Measurements from ENCODE around the gene SUGP1. TPM values are rescaled to one million over a fixed set of nuclear protein-coding genes. Genes with fewer than 3 reads are reported as not detected.

Gene SUGP1
- polyA plus RNA-seq, 4 donors: 32.9 to 66.4 (median 43.0) TPM

- 90 to 93% (median 91%) methylated on average over 14 of the region's 14 CpGs for WGBS, 3 donors
- FAIRE-seq (no peak), DNase-seq (no peak)
- no peaks in the 10 kb centered on the region for H3K4me1 ChIP-seq (ENCODE audit: control insufficient read depth in 3 of 3, insufficient read depth in 2 of 3, low read depth in 1 of 3, low read length in 2 of 3)
- no peak overlapping the region for H3K27ac ChIP-seq (ENCODE audit: low read depth in 1 of 3, low read length in 2 of 3)
- H3K36me3 ChIP-seq (ENCODE audit: control insufficient read depth in 3 of 3, insufficient read depth in 2 of 3, low read depth in 1 of 3, low read length in 3 of 3): peaks cover 10 to 90% (median 36%) of the 10 kb centered on the region in 3 donors
- no peaks in the 10 kb centered on the region for H3K27me3 ChIP-seq (ENCODE audit: control insufficient read depth in 3 of 3, insufficient read depth in 3 of 3, low read length in 3 of 3)
- H3K4me3 ChIP-seq (ENCODE audit: low read depth in 1 of 3, low read length in 3 of 3): no peak overlapping the region
- no peaks in the 10 kb centered on the region for H3K9me3 ChIP-seq (ENCODE audit: control insufficient read depth in 2 of 2, insufficient read depth in 1 of 2, low read depth in 1 of 2, low read length in 1 of 2)
Observed at GRCh38 chr19:19304186-19304965, 15.9 kb downstream of the SUGP1 start.

GRCh38 chr19:19303411-19303810 is 16.9 kb downstream of the SUGP1 start:
- Histone ChIP-seq H3K27ac (ENCODE audit: low read depth in 1 of 3, low read length in 2 of 3) (no peak overlapping the region), H3K9me3 (ENCODE audit: control insufficient read depth in 2 of 2, insufficient read depth in 1 of 2, low read depth in 1 of 2, low read length in 1 of 2) (no peaks in the 10 kb centered on the region), H3K27me3 (ENCODE audit: control insufficient read depth in 3 of 3, insufficient read depth in 3 of 3, low read length in 3 of 3) (no peaks in the 10 kb centered on the region), H3K4me3 (ENCODE audit: low read depth in 1 of 3, low read length in 3 of 3) (no peak overlapping the region), H3K4me1 (ENCODE audit: control insufficient read depth in 3 of 3, insufficient read depth in 2 of 3, low read depth in 1 of 3, low read length in 2 of 3) (no peaks in the 10 kb centered on the region), H3K36me3 (ENCODE audit: control insufficient read depth in 3 of 3, insufficient read depth in 2 of 3, low read depth in 1 of 3, low read length in 3 of 3) (peaks cover 10 to 86% (median 30%) of the 10 kb centered on the region in 3 donors)
- DNase-seq: no peak
- 93 to 98% (median 97%) methylated on average over 14 of the region's 14 CpGs for WGBS, 3 donors
- FAIRE-seq: no peak

DNA sequence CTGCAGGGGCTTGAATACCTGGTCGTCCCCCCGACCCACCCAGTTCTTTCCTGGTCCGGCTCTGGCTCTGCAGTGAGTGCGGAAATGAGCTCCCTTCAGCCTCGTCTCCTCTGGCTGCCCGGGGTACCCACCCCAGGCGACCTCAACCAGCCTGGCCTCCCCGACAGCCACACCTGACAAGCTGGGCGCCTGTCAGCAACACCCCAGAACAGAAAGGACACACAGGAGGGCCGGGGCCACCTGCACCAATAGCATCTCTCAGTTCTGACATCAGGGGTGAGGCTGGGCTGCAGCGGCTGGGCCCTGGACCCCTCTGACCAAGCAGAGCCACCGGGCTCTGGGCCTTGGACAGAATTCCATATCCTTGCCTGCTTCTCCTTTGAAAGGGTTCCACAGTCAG is 19.7 kb downstream of the SUGP1 start:
- H3K27me3 ChIP-seq (ENCODE audit: control insufficient read depth in 3 of 3, insufficient read depth in 3 of 3, low read length in 3 of 3): no peaks in the 10 kb centered on the region
- H3K4me1 ChIP-seq (ENCODE audit: control insufficient read depth in 3 of 3, insufficient read depth in 2 of 3, low read depth in 1 of 3, low read length in 2 of 3): no peaks in the 10 kb centered on the region
- H3K27ac ChIP-seq (ENCODE audit: low read depth in 1 of 3, low read length in 2 of 3): no peak overlapping the region
- H3K36me3 ChIP-seq (ENCODE audit: control insufficient read depth in 3 of 3, insufficient read depth in 2 of 3, low read depth in 1 of 3, low read length in 3 of 3): peaks cover 5 to 83% (median 19%) of the 10 kb centered on the region in 3 donors
- no peak for DNase-seq
- no peak overlapping the region for H3K4me3 ChIP-seq (ENCODE audit: low read depth in 1 of 3, low read length in 3 of 3)
- H3K9me3 ChIP-seq (ENCODE audit: control insufficient read depth in 2 of 2, insufficient read depth in 1 of 2, low read depth in 1 of 2, low read length in 1 of 2): no peaks in the 10 kb centered on the region
- WGBS, 3 donors: 94 to 96% (median 96%) methylated on average over 11 to 12 of the region's 12 CpGs
- FAIRE-seq: no peak

DNA sequence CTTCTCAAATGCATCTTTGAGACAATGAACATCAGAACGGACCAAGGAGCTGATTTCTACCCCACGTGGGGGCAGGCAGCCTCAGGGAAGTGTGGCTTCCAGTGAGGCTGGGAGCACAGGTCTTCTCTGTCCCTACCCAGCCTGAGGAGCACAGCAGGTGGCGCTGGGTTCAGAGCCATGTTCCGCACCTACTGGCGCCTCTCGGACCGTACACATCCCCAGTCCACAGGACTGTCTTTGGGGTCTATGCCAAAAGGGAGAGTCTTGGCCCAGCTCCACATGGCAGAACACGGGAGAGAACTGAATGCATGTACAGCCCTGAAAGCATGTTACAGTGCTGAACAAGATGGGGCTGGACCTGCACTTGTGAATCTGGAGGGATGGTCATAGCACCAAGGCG is 22.6 kb downstream of the SUGP1 start:
- Histone ChIP-seq H3K27ac (ENCODE audit: low read depth in 1 of 3, low read length in 2 of 3) (no peak overlapping the region), H3K4me3 (ENCODE audit: low read depth in 1 of 3, low read length in 3 of 3) (no peak overlapping the region), H3K27me3 (ENCODE audit: control insufficient read depth in 3 of 3, insufficient read depth in 3 of 3, low read length in 3 of 3) (no peaks in the 10 kb centered on the region), H3K9me3 (ENCODE audit: control insufficient read depth in 2 of 2, insufficient read depth in 1 of 2, low read depth in 1 of 2, low read length in 1 of 2) (peaks cover 0 to 3% of the 10 kb centered on the region in 2 donors), H3K36me3 (ENCODE audit: control insufficient read depth in 3 of 3, insufficient read depth in 2 of 3, low read depth in 1 of 3, low read length in 3 of 3) (peaks cover 5 to 75% (median 9%) of the 10 kb centered on the region in 3 donors), H3K4me1 (ENCODE audit: control insufficient read depth in 3 of 3, insufficient read depth in 2 of 3, low read depth in 1 of 3, low read length in 2 of 3) (no peaks in the 10 kb centered on the region)
- DNase-seq (no peak), FAIRE-seq (no peak)
- WGBS, 3 donors: 75 to 87% (median 79%) methylated on average over 9 of the region's 9 CpGs

GRCh38 chr19:19296953-19297689 is 23.2 kb downstream of the SUGP1 start:
- Histone ChIP-seq H3K27me3 (ENCODE audit: control insufficient read depth in 3 of 3, insufficient read depth in 3 of 3, low read length in 3 of 3) (no peaks in the 10 kb centered on the region), H3K4me3 (ENCODE audit: low read depth in 1 of 3, low read length in 3 of 3) (no peak overlapping the region), H3K27ac (ENCODE audit: low read depth in 1 of 3, low read length in 2 of 3) (no peak overlapping the region), H3K4me1 (ENCODE audit: control insufficient read depth in 3 of 3, insufficient read depth in 2 of 3, low read depth in 1 of 3, low read length in 2 of 3) (no peaks in the 10 kb centered on the region), H3K9me3 (ENCODE audit: control insufficient read depth in 2 of 2, insufficient read depth in 1 of 2, low read depth in 1 of 2, low read length in 1 of 2) (peaks cover 0 to 4% of the 10 kb centered on the region in 2 donors), H3K36me3 (ENCODE audit: control insufficient read depth in 3 of 3, insufficient read depth in 2 of 3, low read depth in 1 of 3, low read length in 3 of 3) (peaks cover 6 to 74% (median 7%) of the 10 kb centered on the region in 3 donors)
- FAIRE-seq (no peak), DNase-seq (no peak)
- WGBS, 3 donors: 92 to 96% (median 94%) methylated on average over 19 of the region's 19 CpGs

DNA sequence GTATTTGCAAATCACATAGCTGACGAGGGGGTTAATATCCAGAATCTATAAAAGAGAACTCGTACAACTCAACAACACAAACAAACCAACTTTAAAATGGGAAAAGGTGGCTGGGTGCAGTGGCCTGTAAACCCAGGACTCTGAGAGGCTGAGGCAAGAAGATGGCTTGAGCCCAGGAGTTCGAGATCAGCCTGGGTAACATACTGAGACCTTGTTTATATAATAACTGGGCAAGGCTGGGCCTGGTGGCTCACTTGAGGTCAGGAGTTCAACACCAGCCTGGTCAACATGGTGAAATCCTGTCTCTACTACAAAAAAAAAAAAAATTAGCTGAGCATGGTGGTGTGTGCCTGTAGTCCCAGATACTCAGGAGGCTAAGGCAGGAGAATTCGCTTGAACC is 25.4 kb downstream of the SUGP1 start:
- WGBS, 3 donors: 93 to 97% (median 94%) methylated on average over 4 of the region's 4 CpGs
- Histone ChIP-seq H3K27ac (ENCODE audit: low read depth in 1 of 3, low read length in 2 of 3) (no peak overlapping the region), H3K9me3 (ENCODE audit: control insufficient read depth in 2 of 2, insufficient read depth in 1 of 2, low read depth in 1 of 2, low read length in 1 of 2) (peaks cover 0 to 4% of the 10 kb centered on the region in 2 donors), H3K4me3 (ENCODE audit: low read depth in 1 of 3, low read length in 3 of 3) (no peak overlapping the region), H3K4me1 (ENCODE audit: control insufficient read depth in 3 of 3, insufficient read depth in 2 of 3, low read depth in 1 of 3, low read length in 2 of 3) (no peaks in the 10 kb centered on the region), H3K27me3 (ENCODE audit: control insufficient read depth in 3 of 3, insufficient read depth in 3 of 3, low read length in 3 of 3) (no peaks in the 10 kb centered on the region), H3K36me3 (ENCODE audit: control insufficient read depth in 3 of 3, insufficient read depth in 2 of 3, low read depth in 1 of 3, low read length in 3 of 3) (peaks cover 1 to 58% (median 2%) of the 10 kb centered on the region in 3 donors)
- DNase-seq (no peak), FAIRE-seq (no peak)

GRCh38 chr19:19292607-19293006 is 27.7 kb downstream of the SUGP1 start:
- Histone ChIP-seq H3K4me1 (ENCODE audit: control insufficient read depth in 3 of 3, insufficient read depth in 2 of 3, low read depth in 1 of 3, low read length in 2 of 3) (no peaks in the 10 kb centered on the region), H3K9me3 (ENCODE audit: control insufficient read depth in 2 of 2, insufficient read depth in 1 of 2, low read depth in 1 of 2, low read length in 1 of 2) (peaks cover 0 to 4% of the 10 kb centered on the region in 2 donors), H3K4me3 (ENCODE audit: low read depth in 1 of 3, low read length in 3 of 3) (no peak overlapping the region), H3K36me3 (ENCODE audit: control insufficient read depth in 3 of 3, insufficient read depth in 2 of 3, low read depth in 1 of 3, low read length in 3 of 3) (peaks cover 2 to 65% (median 2%) of the 10 kb centered on the region in 3 donors), H3K27me3 (ENCODE audit: control insufficient read depth in 3 of 3, insufficient read depth in 3 of 3, low read length in 3 of 3) (no peaks in the 10 kb centered on the region), H3K27ac (ENCODE audit: low read depth in 1 of 3, low read length in 2 of 3) (no peak overlapping the region)
- no peak for FAIRE-seq
- 97 to 98% (median 98%) methylated on average over 5 of the region's 5 CpGs for WGBS, 3 donors
- no peak for DNase-seq

DNA sequence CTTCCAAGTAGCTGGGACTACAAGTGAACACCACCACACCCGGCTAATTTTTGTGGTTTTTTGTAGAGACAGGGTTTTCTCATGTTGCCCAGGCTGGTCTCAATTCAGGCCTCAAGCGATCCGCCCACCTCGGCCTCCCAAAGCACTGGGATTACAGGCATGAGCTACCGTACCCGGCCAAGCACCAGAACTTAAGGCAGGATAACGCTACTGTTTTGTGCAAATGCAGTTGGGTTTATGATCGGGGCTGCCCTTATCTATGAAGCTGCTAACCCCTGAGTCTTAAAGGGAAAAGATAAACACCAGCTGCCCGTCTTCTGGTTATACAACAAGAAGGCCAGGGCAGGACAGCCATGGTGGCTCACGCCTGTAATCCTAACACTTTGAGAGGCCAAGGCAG is 34.6 kb downstream of the SUGP1 start:
- no peak overlapping the region for H3K4me3 ChIP-seq (ENCODE audit: low read depth in 1 of 3, low read length in 3 of 3)
- H3K27ac ChIP-seq (ENCODE audit: low read depth in 1 of 3, low read length in 2 of 3): no peak overlapping the region
- WGBS, 3 donors: 76 to 92% (median 88%) methylated on average over 10 of the region's 10 CpGs
- no peaks in the 10 kb centered on the region for H3K4me1 ChIP-seq (ENCODE audit: control insufficient read depth in 3 of 3, insufficient read depth in 2 of 3, low read depth in 1 of 3, low read length in 2 of 3)
- H3K36me3 ChIP-seq (ENCODE audit: control insufficient read depth in 3 of 3, insufficient read depth in 2 of 3, low read depth in 1 of 3, low read length in 3 of 3): peaks cover 3 to 69% (median 8%) of the 10 kb centered on the region in 3 donors
- DNase-seq: no peak
- H3K9me3 ChIP-seq (ENCODE audit: control insufficient read depth in 2 of 2, insufficient read depth in 1 of 2, low read depth in 1 of 2, low read length in 1 of 2): peaks cover 0 to 3% of the 10 kb centered on the region in 2 donors
- H3K27me3 ChIP-seq (ENCODE audit: control insufficient read depth in 3 of 3, insufficient read depth in 3 of 3, low read length in 3 of 3): no peaks in the 10 kb centered on the region
- no peak for FAIRE-seq

Measured in small intestine (tissue), 7 donors.